Measurements from ENCODE around the gene IFT172. TPM values are rescaled to one million over a fixed set of nuclear protein-coding genes. Genes with fewer than 3 reads are reported as not detected.

Gene IFT172
- polyA plus RNA-seq, 2 of the 4 experiments (the other 2 are of a cell fraction): 14.0 to 21.6 TPM

- WGBS (ENCODE audit: missing lambda C conversion rate): 82% methylated on average over 4 of the region's 4 CpGs
These were observed 3.0 kb upstream of the IFT172 start for GRCh38 chr2:27492557-27492956.

GRCh38 chr2:27489118-27489497 is 435 bp downstream of the IFT172 start:
- Histone ChIP-seq H3K4me1 (peaks cover 8% of the 10 kb centered on the region; the same call in 2 of the 3 replicates), H3K4me3 (peak overlapping the region; percentile 67), H3K27ac (peak overlapping the region; percentile 62 to 79), H3K9me3 (no peaks in the 10 kb centered on the region), H3K4me2 (peak overlapping the region; percentile 95)
- ATAC-seq (peak; percentile 54 to 62), DNase-seq (ENCODE audit: low read depth in 1 of 2, low spot score in 1 of 2) (peak in 1 of 2 experiments; percentile 46), FAIRE-seq (no peak)
- ChIA-PET POLR2A (no interaction called here), CTCF (interaction anchor here (1.2 to 1.4 kb wide), 3 partner anchors 9 to 195 kb away, joined by 3 read pairs; partner anchors contain the start of genes CCDC121 and GPN1)
- WGBS (ENCODE audit: missing lambda C conversion rate): 5% methylated on average over 11 of the region's 11 CpGs
- TF ChIP-seq EHF (CRISPR knock-in tag; IDR thresholded peaks at IDR 0.05) (no peak), RAD21 (conservative IDR thresholded peaks at IDR 0.05 in 1 of 2, IDR thresholded peaks at IDR 0.05 in 1 of 2) (0 out of 5 replicates have a peak, but pooled peaks of 1 of the 2 experiments have one; percentile 3)

More at GRCh38 chr2:27492557-27492956, 3.0 kb upstream of the IFT172 start:
- no peak overlapping the region for H3K27ac ChIP-seq
- TF ChIP-seq MYC (IDR thresholded peaks at IDR 0.05; ENCODE audit: borderline replicate concordance, low read length) (no peak), HEYL (CRISPR knock-in tag; IDR thresholded peaks at IDR 0.05) (no peak), ZSCAN20 (CRISPR knock-in tag; IDR thresholded peaks at IDR 0.05) (no peak), PHF8 (IDR thresholded peaks at IDR 0.05; ENCODE audit: borderline replicate concordance, low read depth) (no peak), EHF (CRISPR knock-in tag; IDR thresholded peaks at IDR 0.05) (no peak), CHD2 (IDR thresholded peaks at IDR 0.05; ENCODE audit: low read length, partially characterized antibody) (no peak), NFE2L2 (conservative IDR thresholded peaks at IDR 0.05; ENCODE audit: low read length) (no peak), EP300 (IDR thresholded peaks at IDR 0.05) (no peak), HMGXB4 (CRISPR knock-in tag; IDR thresholded peaks at IDR 0.05; ENCODE audit: borderline replicate concordance) (no peak), HOXA7 (CRISPR knock-in tag; IDR thresholded peaks at IDR 0.05) (no peak), ELK1 (IDR thresholded peaks at IDR 0.05; ENCODE audit: low read depth, low read length) (no peak), MAFK (IDR thresholded peaks at IDR 0.05; ENCODE audit: partially characterized antibody) (no peak)
- peaks cover 22% of the 10 kb centered on the region; the same call in 2 of the 3 replicates for H3K4me1 ChIP-seq
- H3K4me2 ChIP-seq: no peak overlapping the region
- DNase-seq (ENCODE audit: low read depth in 1 of 2, low spot score in 1 of 2) (no peak), ATAC-seq (no peak), FAIRE-seq (no peak)
- ChIA-PET POLR2A (no interaction called here), CTCF (interaction anchor here (1.2 kb wide), 2 partner anchors 10 to 13 kb away, joined by 3 read pairs; no protein-coding TSS in a partner anchor)
- no peak overlapping the region for H3K4me3 ChIP-seq
- no peaks in the 10 kb centered on the region for H3K9me3 ChIP-seq

GRCh38 chr2:27485496-27485895 is 4.0 kb downstream of the IFT172 start:
- FAIRE-seq: no peak
- Histone ChIP-seq H3K4me3 (no peak overlapping the region), H3K4me1 (peaks cover 8% of the 10 kb centered on the region; the same call in 2 of the 3 replicates), H3K9me3 (no peaks in the 10 kb centered on the region), H3K27ac (no peak overlapping the region), H3K4me2 (no peak overlapping the region)
- no peak for ATAC-seq
- WGBS (ENCODE audit: missing lambda C conversion rate): 47% methylated on average over 3 of the region's 3 CpGs
- POLR2A ChIA-PET: no interaction called here
- no peak for DNase-seq (ENCODE audit: low read depth in 1 of 2, low spot score in 1 of 2)
- no peak for TF ChIP-seq ATOH8 (CRISPR knock-in tag; IDR thresholded peaks at IDR 0.05; ENCODE audit: low read depth)
- TF ChIP-seq USF2 (IDR thresholded peaks at IDR 0.05): no peak
- no peak for TF ChIP-seq FOSL2 (IDR thresholded peaks at IDR 0.05)
- no peak for TF ChIP-seq FOSL2 (CRISPR knock-in tag; IDR thresholded peaks at IDR 0.05)
- TF ChIP-seq NFE2L2 (conservative IDR thresholded peaks at IDR 0.05; ENCODE audit: low read length): no peak
- no peak for TF ChIP-seq BCL3 (IDR thresholded peaks at IDR 0.05)
- TF ChIP-seq REST (IDR thresholded peaks at IDR 0.05): no peak
- no peak for TF ChIP-seq EHMT2 (IDR thresholded peaks at IDR 0.05; ENCODE audit: low read depth)
- no peak for TF ChIP-seq HEYL (CRISPR knock-in tag; IDR thresholded peaks at IDR 0.05)
- no peak for TF ChIP-seq MAFK (IDR thresholded peaks at IDR 0.05; ENCODE audit: partially characterized antibody)
- CTCF ChIA-PET: no interaction called here
